ENCODE results near the gene SOWAHA.

DNA sequence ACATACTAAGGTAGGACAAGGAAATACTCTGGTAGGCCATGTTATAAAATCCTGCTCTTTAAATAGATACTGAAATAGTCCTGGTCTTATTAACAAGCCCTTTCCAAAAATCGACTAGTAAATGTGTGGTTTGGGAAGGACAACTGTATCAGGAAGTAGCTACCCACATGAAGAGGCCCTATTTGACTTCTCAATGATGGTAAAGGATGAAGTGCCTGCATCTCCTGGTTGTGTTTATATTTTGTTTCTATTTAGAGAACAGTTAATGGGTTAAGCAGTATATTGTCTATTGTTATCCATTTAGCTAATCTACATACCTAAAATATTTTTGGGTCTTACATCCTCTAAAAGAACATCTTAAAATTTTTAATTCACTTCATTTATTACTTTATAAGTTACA, 40.7 kb downstream of the SOWAHA start:
- TF ChIP-seq POLR2A (IDR thresholded peaks at IDR 0.05; ENCODE audit: low read depth, low read length) (no peak), POLR2AphosphoS5 (IDR thresholded peaks at IDR 0.05; ENCODE audit: low read depth, low read length) (no peak)
